GM21528 (cell line): ENCODE measurements around the gene EIF1B.
"Not testable (repeated sequence)": the region's sequence is repeated elsewhere in the genome, so short reads cannot be mapped to it uniquely, and the experiment has no call there.

Experiments
- ATAC-seq: cut with Tn5 transposase; IDR thresholded peaks from one replicate; pipeline ENCODE4 v1.9.1; 2021; ENCODE audit warnings: mild to moderate bottlenecking, moderate library complexity; ENCODE audit not compliant: unreplicated experiment, low FRiP score

Gene EIF1B

DNA sequence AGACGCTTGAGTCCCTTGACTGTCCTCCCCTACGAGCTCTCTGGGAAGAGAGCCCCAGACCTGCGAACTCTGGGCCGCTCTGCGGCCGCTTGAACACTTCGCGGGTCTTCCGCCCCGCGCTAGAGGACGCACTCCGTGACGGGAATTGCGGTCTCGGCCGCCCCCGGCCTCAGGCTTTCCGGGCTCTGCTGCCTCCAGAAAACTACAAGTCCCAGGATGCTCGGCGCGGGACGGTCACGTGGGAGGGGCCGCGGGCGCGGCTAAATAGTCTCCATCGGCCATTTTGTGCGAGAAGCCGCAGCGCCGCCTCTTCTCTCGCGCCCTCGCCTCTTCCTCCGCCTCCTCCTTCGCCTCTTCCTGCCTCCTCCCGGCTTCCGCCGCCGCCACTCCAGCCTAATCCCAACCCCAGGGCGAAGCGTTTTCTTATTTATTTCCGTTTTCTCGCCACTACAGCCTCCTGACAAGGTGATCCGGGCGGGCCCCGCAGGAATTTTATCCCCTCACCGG is at the start of gene EIF1B:
TSS of gene EIF1B (plus strand) at position 290 of the 507 bp plus-strand sequence. CDS start 235 bp downstream, outside the sequence.
- ATAC-seq: peak; percentile 97

DNA sequence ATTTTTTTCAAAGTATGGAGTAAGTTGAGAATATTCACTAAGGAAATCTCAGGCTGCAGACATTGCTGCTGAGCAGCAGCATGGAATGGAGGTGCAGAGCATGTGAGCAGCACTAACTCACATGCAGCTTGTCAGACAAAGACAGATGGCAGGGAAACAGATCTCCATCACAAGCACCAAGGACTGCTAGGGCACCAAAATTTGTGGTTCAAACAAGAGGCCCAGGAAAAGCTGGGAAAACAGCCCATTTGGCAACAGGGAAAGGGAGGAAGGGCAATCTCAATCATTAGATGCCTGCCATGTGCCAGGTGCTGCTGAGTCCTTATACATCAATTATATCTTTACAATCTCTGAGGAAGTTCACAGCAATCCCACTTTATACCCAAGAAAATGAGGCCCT is 47.2 kb upstream of the EIF1B start:
- no peak for ATAC-seq

DNA sequence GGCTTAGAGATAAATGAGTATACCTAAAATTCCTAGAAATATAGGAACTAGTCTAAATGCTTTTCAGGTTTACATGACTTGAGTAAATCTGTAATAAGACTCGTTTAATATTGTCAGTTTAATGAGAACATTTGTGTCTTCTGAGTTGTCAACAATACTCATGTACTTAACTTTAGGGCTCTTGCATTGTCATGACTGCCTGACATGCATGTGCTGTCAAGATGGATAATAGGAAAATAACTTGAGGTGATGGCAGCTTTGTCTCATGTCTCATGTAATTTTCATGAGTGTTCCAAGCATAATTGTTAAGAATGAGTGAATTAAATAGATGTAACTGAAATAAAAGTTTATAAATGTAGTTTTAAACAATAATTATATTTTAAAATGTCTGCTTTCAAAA is 45.1 kb upstream of the EIF1B start:
- ATAC-seq: no peak

DNA sequence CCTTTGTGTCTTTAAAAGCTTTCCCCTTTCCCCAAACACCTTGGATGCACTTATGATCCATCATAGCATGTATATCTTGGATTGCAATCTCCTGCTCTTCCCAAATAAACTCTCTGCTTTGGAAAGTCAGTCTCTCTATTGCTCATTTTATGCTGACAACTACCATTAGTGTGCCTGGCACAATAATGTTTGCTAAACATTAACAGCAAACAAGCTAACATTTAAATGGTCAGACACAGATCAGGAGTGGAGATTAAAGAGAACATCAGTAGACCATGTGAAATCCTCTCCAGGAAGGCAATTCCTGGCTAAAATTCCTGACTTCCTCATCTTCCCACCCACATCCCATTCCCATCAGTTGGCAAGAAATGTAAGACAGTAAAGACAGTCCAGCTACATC is 44.3 kb upstream of the EIF1B start:
- no peak for ATAC-seq

DNA sequence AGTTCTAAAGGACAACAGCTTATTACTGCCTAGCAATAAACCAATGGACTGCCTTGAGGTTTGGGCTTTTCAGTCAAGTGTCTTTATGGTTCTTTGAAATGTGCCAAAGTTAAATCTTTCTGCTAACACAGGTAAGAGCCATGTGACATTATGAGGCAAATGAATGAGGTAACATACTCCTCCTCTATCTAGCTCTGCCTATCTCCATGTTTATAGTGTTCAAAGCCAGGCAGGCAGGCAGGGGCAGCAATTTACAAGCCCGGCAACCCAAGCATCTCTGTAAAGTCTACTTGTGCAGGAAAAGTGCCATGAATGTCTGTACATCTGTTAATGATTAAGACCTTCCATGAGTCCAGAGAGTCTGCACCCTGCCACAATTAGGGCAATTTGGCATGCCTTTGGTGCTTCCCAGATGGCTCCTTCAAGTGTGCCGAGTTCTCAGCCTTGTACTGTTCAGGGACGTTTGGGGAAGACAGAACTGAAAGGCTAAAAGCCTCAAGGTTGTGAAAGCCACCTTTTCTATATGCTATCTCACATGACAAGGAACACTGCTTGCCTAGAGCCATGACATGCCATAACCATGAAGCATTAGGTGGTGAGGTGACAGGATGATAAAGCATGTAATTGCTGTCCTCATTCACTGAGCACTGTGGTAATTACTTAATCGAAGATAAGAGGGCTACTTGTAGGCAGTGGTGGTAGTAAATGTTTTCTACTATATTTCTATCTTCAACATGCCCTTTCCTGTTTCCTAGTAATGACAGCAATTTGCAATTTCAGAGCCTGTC is 41.4 kb upstream of the EIF1B start:
- ATAC-seq: no peak

DNA sequence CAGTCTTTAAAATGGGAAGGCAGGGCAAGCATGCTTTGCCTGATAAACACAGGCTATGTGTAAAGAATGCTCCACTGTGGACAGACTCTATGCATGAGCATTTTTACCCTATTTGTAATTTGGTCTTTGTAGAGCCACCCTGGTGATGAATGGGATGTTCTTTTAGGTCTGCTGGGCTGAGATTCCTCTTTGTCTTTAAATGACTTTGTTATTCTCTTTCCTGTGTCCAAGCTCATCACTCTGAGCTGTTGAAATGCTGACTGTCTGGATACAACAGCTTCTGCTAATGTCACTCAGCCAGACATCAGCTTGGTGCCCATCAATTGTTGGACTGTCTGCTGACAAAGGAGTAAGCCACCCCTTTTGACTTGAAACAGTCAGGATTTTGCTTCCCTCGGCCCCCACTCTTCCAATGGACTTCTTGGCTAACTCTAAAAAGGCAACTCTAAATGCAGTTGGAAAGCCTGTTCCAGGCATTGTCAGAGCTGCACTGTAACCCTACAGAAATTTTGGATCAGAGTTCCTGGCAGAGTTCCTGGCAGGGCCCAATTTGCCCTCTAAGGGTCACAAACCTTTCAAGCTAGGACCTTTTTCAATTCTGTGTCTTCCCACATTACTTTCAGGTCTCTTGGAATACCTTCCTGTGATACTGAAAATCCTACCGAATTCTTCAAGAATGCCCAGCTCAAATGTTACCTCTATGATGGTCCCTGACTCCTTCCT is 40.5 kb upstream of the EIF1B start:
- no peak for ATAC-seq

DNA sequence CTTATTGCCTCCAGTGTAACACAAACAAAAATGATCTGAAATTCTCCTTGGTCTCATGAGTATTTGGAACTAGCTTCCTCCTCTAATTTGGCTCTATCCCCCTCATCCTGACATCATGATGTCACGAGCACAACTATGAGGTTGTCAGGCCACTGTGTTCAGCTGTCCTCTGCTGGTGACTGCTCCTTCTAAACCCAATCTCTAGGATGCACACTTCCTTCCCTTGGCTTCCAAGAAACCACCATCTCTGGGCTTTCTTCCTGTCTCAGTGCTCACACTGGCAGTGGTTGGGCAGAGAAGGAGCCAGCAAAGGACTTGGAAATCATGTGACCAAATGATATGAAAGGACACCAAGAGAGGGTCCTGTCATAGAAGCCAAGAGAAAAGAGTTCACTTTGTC is 30.7 kb upstream of the EIF1B start:
- ATAC-seq: no peak

DNA sequence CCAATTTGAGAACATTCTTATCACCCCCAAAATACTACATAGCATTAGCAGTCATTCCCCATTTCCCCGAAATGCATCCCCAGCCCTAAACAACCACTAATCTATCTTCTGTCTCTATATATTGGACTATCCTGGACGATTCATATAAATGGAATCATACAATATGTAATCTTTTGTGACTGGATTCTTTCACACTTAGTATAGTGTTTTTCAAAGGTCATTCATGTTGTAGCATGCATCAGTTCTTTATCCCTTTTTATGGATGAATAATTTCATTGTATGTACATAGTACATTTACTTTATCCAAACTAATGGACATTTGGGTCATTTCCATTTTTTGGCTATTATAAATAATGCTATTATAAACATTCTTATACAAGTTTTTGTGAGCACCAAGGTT is 27.5 kb upstream of the EIF1B start:
- ATAC-seq: no peak

DNA sequence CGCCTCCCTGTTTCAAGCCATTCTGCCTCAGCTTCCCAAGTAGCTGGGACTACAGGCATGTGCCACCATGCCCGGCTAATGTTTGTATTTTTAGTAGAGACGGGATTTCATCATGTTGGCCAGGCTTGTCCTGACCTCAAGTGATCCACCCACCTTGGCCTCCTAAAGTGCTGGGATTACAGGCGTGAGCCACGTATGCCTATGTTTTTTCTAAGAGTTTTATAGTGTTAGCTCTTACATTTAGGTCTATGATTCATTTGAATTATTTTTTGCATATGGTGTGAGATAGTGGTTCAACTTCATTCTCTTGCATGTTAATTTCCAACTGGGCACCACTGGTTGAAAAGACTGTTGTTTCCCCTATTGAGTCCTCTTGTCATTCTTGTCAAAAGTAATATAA is 26.4 kb upstream of the EIF1B start:
- ATAC-seq: not testable (repeated sequence)

DNA sequence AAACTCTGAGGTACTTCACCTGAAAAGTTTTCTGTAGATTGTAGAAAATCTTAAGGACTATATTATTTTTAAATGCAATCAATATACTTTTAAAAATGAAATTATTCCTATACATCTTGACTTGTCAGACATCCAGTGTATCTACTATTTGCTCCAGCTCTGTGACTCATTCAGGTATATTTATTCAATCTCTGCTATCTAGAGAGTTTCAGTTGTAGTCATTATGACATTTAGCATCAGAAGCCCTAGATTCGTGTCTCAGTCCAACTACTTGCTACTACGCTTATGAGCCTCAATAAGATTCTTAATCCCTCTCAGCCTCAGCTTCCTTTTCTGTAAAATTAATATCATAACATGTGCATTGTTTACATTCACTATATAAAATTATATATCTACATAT is 22.3 kb upstream of the EIF1B start:
- ATAC-seq: no peak

DNA sequence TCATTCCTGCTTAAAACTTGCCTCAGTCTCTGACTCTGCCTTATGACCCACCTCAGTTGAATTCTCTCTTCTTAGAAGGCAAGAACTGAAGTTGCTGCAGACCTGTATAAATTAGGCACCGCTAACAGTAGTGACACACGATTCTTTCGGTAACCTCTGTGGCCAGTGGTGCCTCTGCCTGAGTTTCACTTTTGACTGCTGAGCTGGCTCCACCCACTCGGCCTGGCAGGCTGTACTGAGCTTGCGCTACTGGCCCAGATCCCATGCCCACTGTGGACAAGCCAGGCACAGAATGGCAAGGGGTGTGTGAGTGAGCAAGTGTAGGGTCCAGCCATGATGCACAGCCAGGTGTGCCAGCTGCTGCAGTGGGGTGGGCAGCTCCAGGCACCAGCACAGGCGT is 19.1 kb upstream of the EIF1B start:
- no peak for ATAC-seq

DNA sequence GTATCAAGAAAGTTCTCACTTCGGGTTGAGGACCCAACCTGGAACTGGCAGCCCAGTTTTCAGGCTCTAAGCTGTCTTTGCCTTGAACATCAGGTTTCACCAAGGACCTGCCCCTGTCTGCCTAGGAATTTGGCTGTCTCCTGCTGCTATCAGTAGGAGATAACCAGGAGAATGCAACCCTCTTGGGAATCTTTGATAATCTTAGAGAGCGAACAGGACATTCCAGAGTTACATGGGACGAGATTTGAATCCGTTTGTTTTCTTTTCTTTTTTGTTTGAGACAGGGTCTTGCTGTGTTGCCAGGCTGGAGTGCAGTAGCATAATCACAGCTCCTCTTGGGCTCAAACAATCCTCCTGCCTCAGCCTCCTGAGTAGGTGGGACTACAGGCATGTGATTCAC is 18.0 kb upstream of the EIF1B start:
- ATAC-seq: no peak

DNA sequence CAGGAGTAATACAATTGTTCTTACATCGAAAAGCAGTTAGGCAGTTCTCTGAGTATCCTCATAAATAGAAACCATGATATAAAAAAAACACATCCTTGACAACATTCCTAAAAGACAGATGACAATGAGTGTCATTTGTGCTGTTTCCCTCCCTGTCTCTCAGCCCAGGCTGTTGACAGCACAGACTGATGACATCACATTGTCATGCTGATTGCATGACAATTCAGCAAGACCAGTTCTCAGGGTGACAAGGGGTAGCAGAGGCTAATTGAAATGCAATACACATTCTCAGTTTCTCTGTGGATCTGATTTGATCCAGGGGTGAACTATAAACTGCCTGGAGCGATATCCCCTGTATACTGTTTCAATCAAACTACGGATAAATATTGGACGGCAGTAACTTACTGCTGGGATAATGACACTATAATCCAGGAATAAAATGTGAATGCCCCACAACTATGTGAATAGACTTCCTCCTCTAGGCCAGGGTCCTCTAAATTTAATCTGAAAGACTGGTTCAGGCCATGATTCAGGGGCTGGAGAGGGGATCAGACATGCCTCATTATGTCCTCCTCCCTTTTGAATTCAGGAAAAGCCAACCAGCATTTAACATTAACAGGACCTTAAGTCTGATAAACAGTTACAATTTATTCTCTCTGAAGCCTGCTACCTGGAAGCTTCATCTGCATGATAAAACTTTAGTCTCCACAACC is 16.7 kb upstream of the EIF1B start:
- ATAC-seq: no peak

DNA sequence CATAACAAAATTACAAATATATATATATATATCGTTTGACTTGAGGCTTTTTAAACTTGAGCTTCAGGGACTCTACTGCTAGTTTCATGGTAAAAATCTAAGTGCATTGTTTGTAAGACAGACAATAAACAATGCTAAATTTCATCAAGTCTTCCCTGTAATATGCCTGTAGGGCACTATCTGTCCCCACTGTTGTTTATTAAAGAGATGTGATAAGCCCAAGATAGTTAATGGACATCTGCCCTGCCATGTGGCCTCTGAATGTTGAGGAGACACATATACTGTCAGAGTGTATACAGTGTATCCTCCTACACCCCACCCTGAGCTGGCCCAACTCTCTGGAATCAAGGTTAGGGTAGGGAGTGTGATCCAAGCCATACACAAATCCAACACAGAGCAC is 15.1 kb upstream of the EIF1B start:
- no peak for ATAC-seq

DNA sequence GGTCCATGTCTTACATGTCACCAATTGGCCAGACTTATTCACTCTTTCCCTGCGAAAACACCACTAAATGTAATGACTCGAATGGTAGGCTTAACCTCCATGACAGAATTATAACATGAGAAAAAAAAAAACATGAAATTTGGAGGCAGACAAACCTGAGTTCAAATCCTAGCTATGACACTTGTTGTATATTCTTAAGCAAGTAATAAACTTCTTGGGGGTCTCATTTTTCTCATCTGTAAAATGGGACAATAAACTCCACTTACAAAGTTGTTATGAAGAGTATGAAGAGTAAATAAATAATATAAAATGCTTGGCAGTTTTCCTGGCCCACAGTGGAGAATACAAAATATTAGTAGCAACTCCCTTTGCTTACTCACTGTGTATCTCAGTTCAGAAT is 11.4 kb upstream of the EIF1B start:
- ATAC-seq: no peak

DNA sequence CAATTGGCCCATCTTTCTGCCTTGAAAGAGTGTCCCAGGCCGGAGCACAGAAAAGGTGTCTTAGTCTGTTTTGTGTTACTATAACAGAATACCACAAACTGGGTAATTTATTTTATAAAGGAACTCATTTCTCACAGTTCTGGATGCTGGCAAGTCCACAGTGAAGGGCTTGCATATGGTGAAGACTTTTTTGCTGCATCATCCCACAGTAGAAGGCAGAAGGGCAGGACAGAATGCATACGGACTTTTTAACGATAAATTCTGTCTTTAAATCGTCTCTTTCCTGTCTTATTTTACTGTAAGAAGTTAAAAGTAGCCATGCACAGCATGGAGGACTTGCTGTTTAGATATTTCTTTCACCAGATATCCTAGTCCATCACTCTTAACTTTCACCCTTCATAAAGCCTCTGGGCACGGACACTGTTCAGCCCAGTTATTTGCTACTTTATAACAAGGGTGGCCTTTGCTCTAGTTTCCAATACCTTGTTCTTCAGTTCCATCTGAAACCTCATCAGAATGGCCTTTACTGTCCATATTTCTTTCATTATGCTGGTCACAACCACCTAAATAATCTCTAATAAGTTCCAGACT is 10.3 kb upstream of the EIF1B start:
- ATAC-seq: no peak

DNA sequence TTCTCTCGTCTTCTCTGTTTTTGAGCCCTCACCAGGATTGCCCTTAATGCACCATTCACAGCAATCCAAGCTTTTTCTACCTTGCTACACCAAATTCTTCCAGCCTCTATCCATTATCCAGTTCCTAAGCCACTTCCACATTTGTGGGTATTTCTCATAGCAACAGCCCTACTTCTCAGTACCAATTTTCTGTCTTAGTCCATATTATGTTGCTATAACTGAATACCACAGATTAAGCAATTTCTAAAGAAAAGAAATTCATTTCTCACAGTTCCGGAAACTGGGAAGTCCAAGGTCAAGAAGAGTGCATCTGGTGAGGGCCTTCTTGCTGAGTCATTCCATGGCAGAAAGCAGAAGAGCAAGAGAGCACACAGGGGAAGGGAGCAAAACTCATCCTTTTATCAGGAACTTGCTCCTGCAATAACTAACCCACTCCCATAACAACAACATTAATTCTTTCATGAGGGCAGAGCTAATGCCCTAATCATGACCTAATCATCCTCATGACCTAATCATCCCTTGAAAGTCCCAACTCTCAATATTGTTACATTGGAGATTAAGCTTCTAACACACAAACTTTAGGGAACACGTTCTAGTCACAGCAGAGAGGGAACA is 9.7 kb upstream of the EIF1B start:
- no peak for ATAC-seq

DNA sequence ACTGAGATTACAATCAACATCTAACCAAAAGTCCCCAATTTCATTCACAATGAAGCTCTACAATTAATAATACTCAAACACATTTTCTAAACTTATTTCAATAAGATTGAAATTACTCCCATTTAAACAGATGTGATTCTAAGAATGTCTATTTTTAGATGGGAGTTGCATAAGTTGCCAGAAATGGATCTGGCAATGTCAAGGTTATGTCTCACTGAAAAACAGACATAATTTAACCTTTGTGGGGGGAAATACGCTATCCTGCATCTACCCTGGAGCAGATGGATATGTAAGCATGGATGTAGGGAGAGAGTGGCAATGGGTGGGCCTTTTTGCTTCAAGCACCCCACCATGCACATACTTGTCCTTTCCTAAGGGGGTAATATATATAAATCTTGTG is 6.7 kb upstream of the EIF1B start:
- ATAC-seq: no peak

DNA sequence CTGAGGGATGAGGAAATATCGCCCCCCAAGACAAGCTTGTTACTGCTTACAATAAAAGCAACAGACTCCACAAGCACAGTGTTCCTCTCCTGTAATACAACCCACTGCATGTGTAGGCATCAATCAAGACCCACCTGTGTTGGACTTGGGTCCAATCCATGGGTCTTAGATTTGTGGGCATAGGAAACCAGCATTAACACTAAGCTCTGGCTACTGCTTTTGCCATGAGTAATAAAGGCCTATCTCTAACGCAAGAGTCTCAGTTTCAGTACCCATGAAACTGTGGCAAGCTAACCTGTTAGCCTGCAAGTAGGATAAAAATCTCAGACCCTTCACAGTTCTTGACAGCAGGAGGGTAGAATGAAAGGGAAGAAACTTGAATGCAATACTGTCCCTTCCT is 5.2 kb upstream of the EIF1B start:
- ATAC-seq: no peak

DNA sequence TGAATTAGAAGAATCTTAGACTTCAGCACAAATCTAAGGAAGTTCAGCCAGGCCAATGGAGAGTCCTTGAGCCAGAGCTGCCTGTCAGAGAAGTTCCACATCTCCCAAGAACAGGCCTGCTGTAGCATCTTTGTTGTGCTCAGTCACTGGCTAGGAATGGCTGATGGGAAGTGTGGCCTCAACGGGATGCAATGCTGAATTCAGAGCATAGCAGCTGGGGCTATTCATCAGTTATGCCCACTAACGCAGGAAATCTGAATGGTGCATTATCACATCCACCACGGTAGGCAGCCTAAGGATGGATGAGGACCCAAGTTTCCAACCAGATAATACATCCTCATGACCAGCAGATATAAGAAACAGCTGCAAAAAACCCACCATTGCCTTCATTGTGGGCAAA is 3.2 kb upstream of the EIF1B start:
- no peak for ATAC-seq

DNA sequence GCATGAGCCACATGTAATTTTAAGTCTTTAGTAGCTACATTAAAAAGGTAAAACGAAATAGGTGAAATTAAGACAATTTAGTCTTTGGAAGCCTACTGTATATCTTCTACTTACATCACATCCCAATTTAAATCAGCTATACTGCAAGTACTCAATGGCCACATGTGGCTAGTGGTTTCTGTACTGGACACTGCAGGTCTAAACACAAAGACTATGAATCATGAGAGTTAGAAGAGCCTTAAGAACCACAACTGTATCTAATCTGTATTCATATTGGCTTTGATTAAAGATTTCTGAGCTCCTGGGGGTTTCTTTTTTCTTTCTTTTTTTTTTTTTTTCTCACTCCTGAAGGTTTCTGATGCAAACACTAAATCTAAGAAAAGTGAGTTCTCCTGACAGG is 2.3 kb upstream of the EIF1B start:
- ATAC-seq: no peak
